IPS-NIHi7 (cell line): Measurements from ENCODE around the gene C9orf72.
A peak's percentile ranks its signal among the peaks of the same experiment; 100 is the strongest.

Experiments used
- DNase-seq: peaks from one replicate; pipeline ENCODE4 v3.0.0; 2012; ENCODE audit warnings: mixed read lengths; ENCODE audit errors: extremely low spot score

The C9orf72 gene

GRCh38 chr9:27539479-27540441, 33.5 kb downstream of the C9orf72 start:
- DNase-seq = no peak

GRCh38 chr9:27538647-27539046, 34.6 kb downstream of the C9orf72 start:
- no peak for DNase-seq

- no peak for DNase-seq
Observed at GRCh38 chr9:27537756-27538155, 35.5 kb downstream of the C9orf72 start.

- no peak for DNase-seq
Observed at GRCh38 chr9:27537027-27537435, 36.2 kb downstream of the C9orf72 start.

GRCh38 chr9:27536168-27536567, 37.1 kb downstream of the C9orf72 start:
- DNase-seq = no peak

GRCh38 chr9:27535701-27536118, 37.6 kb downstream of the C9orf72 start:
- DNase-seq = peak; percentile 72

GRCh38 chr9:27534658-27535209, 38.5 kb downstream of the C9orf72 start:
- no peak for DNase-seq

- DNase-seq = no peak
Observed at GRCh38 chr9:27534131-27534530, 39.1 kb downstream of the C9orf72 start.

- no peak for DNase-seq
Observed at GRCh38 chr9:27533311-27533710, 40.0 kb downstream of the C9orf72 start.

GRCh38 chr9:27532046-27532445, 41.2 kb downstream of the C9orf72 start:
- no peak for DNase-seq

- no peak for DNase-seq
Observed at GRCh38 chr9:27530915-27531755, 42.1 kb downstream of the C9orf72 start.

GRCh38 chr9:27529316-27530278, 43.7 kb downstream of the C9orf72 start, which contains the start of gene MOB3B:
Gene MOB3B (minus strand): TSS chr9:27529814. CDS start chr9:27455550, 74,264 bp downstream.
- peak; percentile 83 for DNase-seq

- DNase-seq = peak; percentile 63
Observed at GRCh38 chr9:27528886-27529315, 44.4 kb downstream of the C9orf72 start.

GRCh38 chr9:27528076-27528885, 45.0 kb downstream of the C9orf72 start:
- DNase-seq = peak; percentile 82

GRCh38 chr9:27527702-27528075, 45.6 kb downstream of the C9orf72 start:
- no peak for DNase-seq

- DNase-seq = no peak
Observed at GRCh38 chr9:27524236-27524635, 49.0 kb downstream of the C9orf72 start, which contains the start of gene IFNK. Gene IFNK (plus strand): TSS chr9:27524290. CDS start chr9:27524337, 47 bp downstream.

- DNase-seq = no peak
Observed at GRCh38 chr9:27523141-27523540, 50.1 kb downstream of the C9orf72 start.

GRCh38 chr9:27520986-27521385, 52.3 kb downstream of the C9orf72 start:
- DNase-seq = no peak
